Chondrocyte (in vitro differentiated cells): Measurements from ENCODE around the gene CXorf58. TPM values are rescaled to one million over a fixed set of nuclear protein-coding genes. Genes with fewer than 3 reads are reported as not detected.
"Not testable (repeated sequence)": the region's sequence is repeated elsewhere in the genome, so short reads cannot be mapped to it uniquely, and the experiment has no call there.

Experiments used
- DNase-seq: peaks from one replicate; pipeline ENCODE4 v3.0.0; 2021; ENCODE audit warnings: mixed read lengths, low spot score
- H3K27ac Mint-ChIP-seq: one replicate; pipeline ENCODE4 v1.8.0; 2021; ENCODE audit warnings: mild to moderate bottlenecking, moderate library complexity, mixed read lengths; ENCODE audit not compliant: unreplicated experiment
- H3K27me3 Mint-ChIP-seq: 2 replicates; pipeline ENCODE4 v1.8.0; 2021; ENCODE audit warnings: low read depth, mixed read lengths
- H3K36me3 Mint-ChIP-seq: 2 replicates; pipeline ENCODE4 v1.8.0; 2021; ENCODE audit warnings: low read depth, mixed read lengths
- H3K4me1 Mint-ChIP-seq: 2 replicates; pipeline ENCODE4 v1.8.0; 2021; ENCODE audit warnings: low read depth, mild to moderate bottlenecking, mixed read lengths
- H3K4me3 Mint-ChIP-seq: one replicate; pipeline ENCODE4 v1.8.0; 2021; ENCODE audit warnings: mild to moderate bottlenecking, moderate library complexity, mixed read lengths; ENCODE audit not compliant: unreplicated experiment
- H3K9me3 Mint-ChIP-seq: 2 replicates; pipeline ENCODE4 v1.8.0; 2021; ENCODE audit warnings: low read depth, mixed read lengths
- CTCF ChIP-seq: fragments of 200-600 bp; sonication (generic); IDR thresholded peaks from 2 replicates; pipeline ENCODE4 v1.5.0; 2021; ENCODE audit warnings: antibody characterized with exemption, mild to moderate bottlenecking, moderate library complexity
- total RNA-seq: library from RNA; stranded (reverse); gene quantifications from 3 replicates; pipeline ENCODE4 v1.2.1, GENCODE V29; 2021

The CXorf58 gene
- total RNA-seq, 1 donor from 2014 or later, result 0.30 TPM

DNA sequence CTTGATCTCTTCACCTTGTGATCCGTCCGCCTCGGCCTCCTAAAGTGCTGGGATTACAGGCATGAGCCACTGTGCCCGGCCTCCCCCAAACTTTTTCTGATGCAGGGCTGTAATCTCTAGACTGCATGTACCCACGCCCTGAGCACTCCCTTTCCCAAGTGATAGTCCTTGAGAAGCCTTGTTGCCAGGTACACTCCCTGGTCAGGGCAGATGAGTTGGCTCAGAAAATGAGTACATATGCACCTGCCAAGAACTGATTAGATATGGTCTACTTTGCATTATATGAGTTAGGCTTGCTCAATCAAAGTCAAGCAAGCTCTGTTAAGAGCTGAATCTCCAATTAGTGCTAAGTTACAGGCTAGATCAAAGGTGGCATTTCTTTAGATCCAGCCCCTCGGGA is 20.4 kb upstream of the CXorf58 start:
- Mint-ChIP-seq H3K27me3 (no peaks in the 10 kb centered on the region), H3K36me3 (no peaks in the 10 kb centered on the region), H3K4me1 (peaks cover 71% of the 10 kb centered on the region), H3K4me3 (no peak overlapping the region), H3K27ac (no peak overlapping the region), H3K9me3 (no peaks in the 10 kb centered on the region)
- DNase-seq, result no peak
- TF ChIP-seq CTCF, result no peak

DNA sequence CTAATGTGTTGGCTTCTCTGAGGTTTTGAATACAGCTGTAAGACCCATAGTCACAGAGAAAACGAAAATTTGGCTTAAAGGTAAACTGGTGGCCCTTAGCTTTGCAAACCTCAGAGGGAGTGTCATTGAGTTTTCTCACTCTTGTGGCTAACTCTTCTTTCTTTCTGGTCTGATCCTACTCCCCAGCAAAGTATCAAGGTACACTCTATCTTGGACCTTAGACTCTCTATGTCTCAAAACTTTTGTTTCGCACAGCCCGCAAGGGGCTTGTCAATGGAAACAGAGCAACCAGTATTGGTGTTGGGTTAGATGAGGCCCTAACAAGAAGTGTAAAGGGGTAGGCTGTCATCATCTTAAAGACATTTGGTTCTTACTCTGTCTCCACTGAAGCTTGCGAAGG is 19.9 kb upstream of the CXorf58 start:
- no peaks in the 10 kb centered on the region for H3K9me3 Mint-ChIP-seq
- H3K27ac Mint-ChIP-seq, result peak overlapping the region; percentile 93
- no peak for DNase-seq
- no peak overlapping the region for H3K4me3 Mint-ChIP-seq
- no peaks in the 10 kb centered on the region for H3K36me3 Mint-ChIP-seq
- TF ChIP-seq CTCF, result no peak
- peaks cover 67% of the 10 kb centered on the region for H3K4me1 Mint-ChIP-seq
- H3K27me3 Mint-ChIP-seq, result no peaks in the 10 kb centered on the region

DNA sequence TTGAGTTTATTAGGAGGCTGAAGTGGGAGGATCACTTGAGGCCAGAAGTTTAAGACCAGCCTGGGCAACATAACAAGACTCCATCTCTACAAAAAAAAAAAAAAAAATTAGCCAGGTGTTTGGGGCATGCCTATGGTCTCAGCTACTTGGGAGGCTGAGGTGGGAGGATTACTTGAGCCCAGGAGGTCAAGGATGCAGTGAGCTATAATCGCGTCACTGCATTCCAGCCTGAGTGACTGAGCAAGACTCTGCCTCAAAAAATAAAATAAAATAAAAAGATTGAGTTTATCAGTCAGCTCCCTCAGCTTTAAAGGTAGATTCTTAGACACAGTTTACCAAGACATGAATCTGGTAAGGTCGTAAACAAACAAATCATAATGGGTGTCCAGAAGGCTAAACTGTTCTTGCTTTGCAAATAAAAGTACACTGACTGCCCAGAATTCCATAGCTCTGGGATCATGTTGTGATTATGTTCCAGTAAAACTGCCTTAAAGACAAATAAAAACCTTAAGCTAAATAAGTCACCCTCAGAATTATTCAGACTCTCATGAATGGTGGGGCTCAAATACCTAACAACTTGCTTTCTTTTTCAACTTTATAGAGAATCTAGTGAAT is 18.8 kb upstream of the CXorf58 start:
- no peak for TF ChIP-seq CTCF
- Mint-ChIP-seq H3K4me3 (peak overlapping the region; percentile 51), H3K27ac (peak overlapping the region; percentile 93), H3K9me3 (no peaks in the 10 kb centered on the region), H3K27me3 (no peaks in the 10 kb centered on the region), H3K36me3 (no peaks in the 10 kb centered on the region), H3K4me1 (peaks cover 56% of the 10 kb centered on the region)
- DNase-seq, result no peak

GRCh38 chrX:23890933-23891332 is 16.9 kb upstream of the CXorf58 start:
- Mint-ChIP-seq H3K4me3 (no peak overlapping the region), H3K27me3 (no peaks in the 10 kb centered on the region), H3K9me3 (no peaks in the 10 kb centered on the region), H3K4me1 (peaks cover 39% of the 10 kb centered on the region), H3K27ac (peak overlapping the region; percentile 76), H3K36me3 (no peaks in the 10 kb centered on the region)
- no peak for TF ChIP-seq CTCF
- DNase-seq, result no peak

DNA sequence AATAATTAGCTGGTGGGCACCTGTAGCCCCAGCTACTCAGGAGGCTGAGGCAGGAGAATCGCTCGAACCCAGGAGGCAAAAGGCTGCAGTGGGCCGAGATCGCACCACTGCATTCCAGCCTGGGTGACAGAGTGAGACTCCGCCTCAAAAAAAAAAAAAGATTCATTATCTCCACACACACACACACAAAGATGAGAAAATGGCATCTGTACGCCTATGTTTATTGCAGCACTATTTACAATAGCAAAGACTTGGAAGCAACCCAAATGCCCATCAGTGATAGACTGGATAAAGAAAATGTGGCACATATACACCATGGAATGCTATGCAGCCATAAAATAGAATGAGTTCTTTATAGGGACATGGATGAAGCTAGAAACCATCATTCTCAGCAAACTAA is 12.8 kb upstream of the CXorf58 start:
- not testable (repeated sequence) for DNase-seq, H3K4me3 Mint-ChIP-seq, H3K9me3 Mint-ChIP-seq, H3K27me3 Mint-ChIP-seq, H3K27ac Mint-ChIP-seq, H3K36me3 Mint-ChIP-seq
- peaks cover 32% of the 10 kb centered on the region for H3K4me1 Mint-ChIP-seq

DNA sequence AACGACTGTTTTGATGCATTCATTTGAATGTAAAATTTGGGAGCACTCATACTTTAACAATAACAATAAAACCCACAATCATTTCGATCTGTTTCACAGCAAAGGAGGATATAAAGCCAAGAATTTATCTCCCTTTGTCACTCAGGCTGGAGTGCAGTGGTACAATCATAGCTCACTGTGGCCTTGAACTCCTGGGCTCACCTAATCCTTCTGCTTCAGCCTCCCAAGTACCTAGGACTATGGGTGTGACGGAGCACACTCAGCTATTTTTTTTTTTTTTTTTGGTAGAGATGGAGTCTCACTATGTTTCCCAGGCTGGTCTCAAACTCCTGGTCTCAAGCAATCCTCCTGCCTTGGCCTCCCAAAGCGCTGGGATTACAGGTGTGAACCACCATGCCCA is 11.3 kb upstream of the CXorf58 start:
- not testable (repeated sequence) for H3K9me3 Mint-ChIP-seq, H3K27me3 Mint-ChIP-seq, H3K27ac Mint-ChIP-seq, H3K36me3 Mint-ChIP-seq, DNase-seq, H3K4me3 Mint-ChIP-seq
- peaks cover 21% of the 10 kb centered on the region for H3K4me1 Mint-ChIP-seq
